Glutamatergic neuron (in vitro differentiated cells): ENCODE measurements around the gene PIK3R1. TPM values are rescaled to one million over a fixed set of nuclear protein-coding genes. Genes with fewer than 3 reads are reported as not detected.

Experiments
- DNase-seq: peaks from one replicate; pipeline ENCODE4 v3.0.0; 2022
- H3K27ac Mint-ChIP-seq: one replicate; pipeline ENCODE4 v1.8.0; 2020; ENCODE audit warnings: mild to moderate bottlenecking, mixed read lengths, inconsistent platforms; ENCODE audit not compliant: unreplicated experiment
- H3K27me3 Mint-ChIP-seq: one replicate; pipeline ENCODE4 v1.8.0; 2020; ENCODE audit warnings: mild to moderate bottlenecking, moderate library complexity, mixed read lengths, inconsistent platforms; ENCODE audit not compliant: unreplicated experiment
- H3K36me3 Mint-ChIP-seq: one replicate; pipeline ENCODE4 v1.8.0; 2020; ENCODE audit warnings: mild to moderate bottlenecking, mixed read lengths, inconsistent platforms; ENCODE audit not compliant: unreplicated experiment
- H3K4me1 Mint-ChIP-seq: one replicate; pipeline ENCODE4 v1.8.0; 2020; ENCODE audit warnings: mild to moderate bottlenecking, low read depth, mixed read lengths, inconsistent platforms; ENCODE audit not compliant: unreplicated experiment
- H3K4me3 Mint-ChIP-seq: one replicate; pipeline ENCODE4 v1.8.0; 2020; ENCODE audit warnings: mild to moderate bottlenecking, mixed read lengths, inconsistent platforms; ENCODE audit not compliant: unreplicated experiment
- H3K9me3 Mint-ChIP-seq: one replicate; pipeline ENCODE4 v1.8.0; 2020; ENCODE audit warnings: mild to moderate bottlenecking, moderate library complexity, mixed read lengths, inconsistent platforms; ENCODE audit not compliant: unreplicated experiment
- CTCF ChIP-seq: fragments of 200-600 bp; sonication (generic); IDR thresholded peaks from one replicate; pipeline ENCODE4 v1.5.0; 2021; ENCODE audit not compliant: partially characterized antibody, unreplicated experiment
- total RNA-seq: library from RNA; stranded (reverse); fragmentation: NEBNext Ultra II Directional; extraction: Animal tissue kit (Norgen Biotek cat#: 25700); gene quantifications from one replicate; pipeline ENCODE4 v1.2.1, GENCODE V29; 2021; ENCODE audit not compliant: unreplicated experiment

The PIK3R1 gene
- total RNA-seq, 1 donor from 2014 or later, result 49.4 TPM

GRCh38 chr5:68337235-68337634, 121.7 kb downstream of the PIK3R1 start:
- H3K36me3 Mint-ChIP-seq, result no peaks in the 10 kb centered on the region
- H3K4me1 Mint-ChIP-seq, result no peaks in the 10 kb centered on the region
- H3K27ac Mint-ChIP-seq, result no peak overlapping the region
- no peak for TF ChIP-seq CTCF
- DNase-seq, result no peak
- peaks cover 2% of the 10 kb centered on the region for H3K27me3 Mint-ChIP-seq
- H3K9me3 Mint-ChIP-seq, result peaks cover 1% of the 10 kb centered on the region
- H3K4me3 Mint-ChIP-seq, result no peak overlapping the region

- Mint-ChIP-seq H3K27me3 (peaks cover 2% of the 10 kb centered on the region), H3K4me3 (no peak overlapping the region), H3K4me1 (no peaks in the 10 kb centered on the region), H3K9me3 (peaks cover 1% of the 10 kb centered on the region), H3K27ac (no peak overlapping the region), H3K36me3 (no peaks in the 10 kb centered on the region)
- TF ChIP-seq CTCF, result no peak
- DNase-seq, result no peak
Measured at GRCh38 chr5:68339921-68340321, 124.4 kb downstream of the PIK3R1 start.

GRCh38 chr5:68341006-68341405, 125.5 kb downstream of the PIK3R1 start:
- H3K36me3 Mint-ChIP-seq, result no peaks in the 10 kb centered on the region
- no peaks in the 10 kb centered on the region for H3K9me3 Mint-ChIP-seq
- no peak overlapping the region for H3K4me3 Mint-ChIP-seq
- H3K27me3 Mint-ChIP-seq, result peaks cover 2% of the 10 kb centered on the region
- no peak overlapping the region for H3K27ac Mint-ChIP-seq
- no peaks in the 10 kb centered on the region for H3K4me1 Mint-ChIP-seq
- DNase-seq, result no peak
- TF ChIP-seq CTCF, result no peak

GRCh38 chr5:68342693-68343092, 127.1 kb downstream of the PIK3R1 start:
- no peak for DNase-seq
- Mint-ChIP-seq H3K27ac (no peak overlapping the region), H3K4me1 (no peaks in the 10 kb centered on the region), H3K9me3 (no peaks in the 10 kb centered on the region), H3K27me3 (peaks cover 2% of the 10 kb centered on the region), H3K4me3 (no peak overlapping the region), H3K36me3 (no peaks in the 10 kb centered on the region)
- no peak for TF ChIP-seq CTCF

GRCh38 chr5:68343421-68343826, 127.9 kb downstream of the PIK3R1 start:
- Mint-ChIP-seq H3K27ac (no peak overlapping the region), H3K36me3 (no peaks in the 10 kb centered on the region), H3K4me1 (no peaks in the 10 kb centered on the region), H3K27me3 (peaks cover 2% of the 10 kb centered on the region), H3K9me3 (no peaks in the 10 kb centered on the region), H3K4me3 (no peak overlapping the region)
- no peak for TF ChIP-seq CTCF
- DNase-seq, result no peak
